Type B pancreatic cell (in vitro differentiated cells): Measurements from ENCODE around the gene KRTAP1-4. TPM values are rescaled to one million over a fixed set of nuclear protein-coding genes. Genes with fewer than 3 reads are reported as not detected.
"Not testable (repeated sequence)": the region's sequence is repeated elsewhere in the genome, so short reads cannot be mapped to it uniquely, and the experiment has no call there.

Experiments used
- DNase-seq: peaks from one replicate; pipeline ENCODE4 v3.0.0; 2021; ENCODE audit warnings: mixed read lengths; ENCODE audit not compliant: unreplicated experiment; ENCODE audit errors: extremely low spot score
- H3K27ac Mint-ChIP-seq: 2 replicates; pipeline ENCODE4 v1.8.0; 2021; ENCODE audit warnings: mild to moderate bottlenecking, mixed read lengths
- H3K27me3 Mint-ChIP-seq: 2 replicates; pipeline ENCODE4 v1.8.0; 2021; ENCODE audit warnings: mixed read lengths
- H3K36me3 Mint-ChIP-seq: 2 replicates; pipeline ENCODE4 v1.8.0; 2021; ENCODE audit warnings: mixed read lengths
- H3K4me1 Mint-ChIP-seq: one replicate; pipeline ENCODE4 v1.8.0; 2021; ENCODE audit warnings: mixed read lengths; ENCODE audit not compliant: unreplicated experiment
- H3K4me3 Mint-ChIP-seq: 2 replicates; pipeline ENCODE4 v1.8.0; 2021; ENCODE audit warnings: mild to moderate bottlenecking, mixed read lengths
- H3K9me3 Mint-ChIP-seq: 2 replicates; pipeline ENCODE4 v1.8.0; 2021; ENCODE audit warnings: mixed read lengths
- CTCF ChIP-seq: fragments of 200-600 bp; sonication (generic); conservative IDR thresholded peaks from 2 replicates; pipeline ENCODE4 v1.5.0; 2021; ENCODE audit warnings: antibody characterized with exemption, mild to moderate bottlenecking
- total RNA-seq: library from RNA; stranded (reverse); gene quantifications from 2 replicates; pipeline ENCODE4 v1.2.1, GENCODE V29; 2021; ENCODE audit warnings: low replicate concordance

The KRTAP1-4 gene
- total RNA-seq, 1 donor from 2014 or later: not detected

- TF ChIP-seq CTCF: no peak
- H3K36me3 Mint-ChIP-seq: no peaks in the 10 kb centered on the region
- H3K27me3 Mint-ChIP-seq: no peaks in the 10 kb centered on the region
- H3K4me3 Mint-ChIP-seq: no peak overlapping the region
- DNase-seq: no peak
- no peak overlapping the region for H3K27ac Mint-ChIP-seq
- peaks cover 12% of the 10 kb centered on the region for H3K4me1 Mint-ChIP-seq
- peaks cover 4% of the 10 kb centered on the region for H3K9me3 Mint-ChIP-seq
Observed at GRCh38 chr17:41004397-41004796, 25.6 kb downstream of the KRTAP1-4 start.

- H3K36me3 Mint-ChIP-seq: no peaks in the 10 kb centered on the region
- TF ChIP-seq CTCF: no peak
- no peak overlapping the region for H3K4me3 Mint-ChIP-seq
- H3K4me1 Mint-ChIP-seq: peaks cover 7% of the 10 kb centered on the region
- no peak overlapping the region for H3K27ac Mint-ChIP-seq
- peaks cover 4% of the 10 kb centered on the region for H3K9me3 Mint-ChIP-seq
- DNase-seq: no peak
- no peaks in the 10 kb centered on the region for H3K27me3 Mint-ChIP-seq
Observed at GRCh38 chr17:41003926-41004325, 26.1 kb downstream of the KRTAP1-4 start.

- Mint-ChIP-seq H3K4me3 (no peak overlapping the region), H3K36me3 (no peaks in the 10 kb centered on the region), H3K27ac (no peak overlapping the region), H3K9me3 (peaks cover 4% of the 10 kb centered on the region), H3K4me1 (peaks cover 4% of the 10 kb centered on the region), H3K27me3 (no peaks in the 10 kb centered on the region)
- no peak for TF ChIP-seq CTCF
- no peak for DNase-seq
Observed at GRCh38 chr17:41002814-41003213, 27.2 kb downstream of the KRTAP1-4 start.

GRCh38 chr17:41001795-41002194 is 28.2 kb downstream of the KRTAP1-4 start:
- TF ChIP-seq CTCF: no peak
- H3K36me3 Mint-ChIP-seq: no peaks in the 10 kb centered on the region
- H3K27me3 Mint-ChIP-seq: no peaks in the 10 kb centered on the region
- H3K4me1 Mint-ChIP-seq: peaks cover 4% of the 10 kb centered on the region
- H3K4me3 Mint-ChIP-seq: no peak overlapping the region
- DNase-seq: no peak
- peaks cover 4% of the 10 kb centered on the region for H3K9me3 Mint-ChIP-seq
- no peak overlapping the region for H3K27ac Mint-ChIP-seq

GRCh38 chr17:40999563-40999962 is 30.4 kb downstream of the KRTAP1-4 start, which contains the start of gene KRTAP3-2:
TSS of gene KRTAP3-2 (minus strand) at chr17:40999906. CDS start at chr17:40999853, 53 bp downstream.
- not testable (repeated sequence) for H3K27me3 Mint-ChIP-seq, DNase-seq, H3K4me1 Mint-ChIP-seq, H3K4me3 Mint-ChIP-seq, H3K36me3 Mint-ChIP-seq, H3K27ac Mint-ChIP-seq, H3K9me3 Mint-ChIP-seq

- Mint-ChIP-seq H3K27me3 (no peaks in the 10 kb centered on the region), H3K36me3 (no peaks in the 10 kb centered on the region), H3K4me3 (no peak overlapping the region), H3K4me1 (no peaks in the 10 kb centered on the region), H3K9me3 (peaks cover 4% of the 10 kb centered on the region), H3K27ac (no peak overlapping the region)
- no peak for DNase-seq
- TF ChIP-seq CTCF: no peak
Observed at GRCh38 chr17:40997361-40997760, 32.6 kb downstream of the KRTAP1-4 start.
